NCI-H526 treated with DMSO at 0.1 percent for 48 hours (cell line): Measurements from ENCODE around the gene TIMM17A.
"Not testable (repeated sequence)": the region's sequence is repeated elsewhere in the genome, so short reads cannot be mapped to it uniquely, and the experiment has no call there.

ENCODE experiments used
- DNase-seq: peaks from one replicate; lab custom pipeline; 2025; lab: John Stamatoyannopoulos, UW

Gene TIMM17A

DNA sequence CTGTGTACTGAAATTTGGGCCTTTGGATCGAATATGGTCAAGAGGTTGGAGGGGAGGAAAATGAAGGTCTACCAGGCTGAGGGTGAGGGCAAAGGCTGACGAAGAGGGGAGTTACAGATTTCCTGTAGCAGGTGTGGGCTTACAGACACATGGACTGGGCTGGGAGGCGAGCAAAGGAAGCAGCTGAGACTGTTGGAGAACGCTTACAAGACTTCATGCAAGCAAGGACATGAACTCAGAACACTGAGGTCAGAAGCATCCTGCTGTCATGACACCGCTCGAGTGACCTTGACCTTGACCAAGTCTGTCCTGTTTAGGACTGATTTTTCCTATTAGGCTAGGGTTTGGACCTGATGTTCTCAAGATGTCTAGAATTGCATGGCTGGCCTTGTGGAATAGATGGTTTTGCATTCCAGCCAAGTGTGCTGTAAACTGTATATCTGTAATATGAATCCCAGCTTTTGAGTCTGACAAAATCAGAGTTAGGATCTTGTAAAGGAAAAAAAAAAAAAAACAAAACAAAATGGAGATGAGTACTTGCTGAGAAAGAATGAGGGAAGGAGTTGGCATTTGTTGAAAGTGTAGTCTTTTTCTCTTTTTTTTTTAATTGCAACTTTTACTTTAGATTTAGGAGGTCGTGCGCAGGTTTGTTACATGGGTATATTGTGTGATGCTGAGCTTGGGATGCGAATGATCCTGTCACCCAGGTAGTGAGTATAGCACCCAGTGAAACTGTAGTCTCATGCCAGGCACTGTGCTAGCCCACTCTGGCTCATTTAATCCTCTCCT lies 60.9 kb downstream of the TIMM17A start:
- no peak for DNase-seq

DNA sequence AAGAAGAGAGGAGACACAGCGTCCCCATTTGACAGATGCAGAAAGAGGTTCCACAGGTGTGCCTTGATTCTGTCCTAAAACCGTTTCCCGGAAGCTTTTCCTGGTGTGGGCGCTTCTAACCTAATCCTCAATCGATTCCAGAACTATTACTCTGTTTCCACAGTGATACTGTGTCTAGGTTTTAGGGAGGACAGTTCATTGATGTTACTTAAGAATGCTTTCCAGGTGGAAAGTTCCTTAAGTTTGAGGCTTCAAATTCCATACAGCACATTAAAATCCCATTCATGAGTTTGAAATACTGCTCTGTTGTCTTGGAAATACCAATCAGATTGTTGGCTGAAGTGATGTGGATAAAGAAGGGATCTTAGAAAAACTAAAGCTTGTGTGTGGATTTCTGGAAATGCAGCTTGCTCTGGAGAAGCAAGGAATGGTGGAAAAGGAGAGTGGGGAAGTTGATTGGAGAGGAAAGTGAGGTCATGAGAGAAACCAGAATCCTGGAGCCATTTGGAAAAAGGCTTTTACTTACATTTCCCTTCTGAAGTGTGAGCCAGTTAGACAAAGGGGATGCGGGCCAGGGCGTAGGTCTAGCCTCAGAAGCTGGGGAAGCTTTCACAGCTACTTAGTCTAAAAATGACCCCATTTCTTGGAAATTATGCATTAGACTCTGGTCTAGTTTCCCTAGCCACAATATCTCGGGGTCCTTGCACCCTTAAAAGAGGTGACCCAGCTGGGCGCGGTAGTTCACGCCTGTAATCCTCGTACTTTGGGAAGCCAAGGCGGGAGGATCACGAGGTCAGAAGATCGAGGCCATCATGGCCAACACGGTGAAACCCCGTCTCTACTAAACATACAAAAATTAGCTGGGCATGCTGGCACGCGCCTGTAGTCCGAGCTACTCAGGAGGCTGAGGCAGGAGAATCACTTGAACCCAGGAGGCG lies 61.8 kb downstream of the TIMM17A start:
- no peak for DNase-seq

DNA sequence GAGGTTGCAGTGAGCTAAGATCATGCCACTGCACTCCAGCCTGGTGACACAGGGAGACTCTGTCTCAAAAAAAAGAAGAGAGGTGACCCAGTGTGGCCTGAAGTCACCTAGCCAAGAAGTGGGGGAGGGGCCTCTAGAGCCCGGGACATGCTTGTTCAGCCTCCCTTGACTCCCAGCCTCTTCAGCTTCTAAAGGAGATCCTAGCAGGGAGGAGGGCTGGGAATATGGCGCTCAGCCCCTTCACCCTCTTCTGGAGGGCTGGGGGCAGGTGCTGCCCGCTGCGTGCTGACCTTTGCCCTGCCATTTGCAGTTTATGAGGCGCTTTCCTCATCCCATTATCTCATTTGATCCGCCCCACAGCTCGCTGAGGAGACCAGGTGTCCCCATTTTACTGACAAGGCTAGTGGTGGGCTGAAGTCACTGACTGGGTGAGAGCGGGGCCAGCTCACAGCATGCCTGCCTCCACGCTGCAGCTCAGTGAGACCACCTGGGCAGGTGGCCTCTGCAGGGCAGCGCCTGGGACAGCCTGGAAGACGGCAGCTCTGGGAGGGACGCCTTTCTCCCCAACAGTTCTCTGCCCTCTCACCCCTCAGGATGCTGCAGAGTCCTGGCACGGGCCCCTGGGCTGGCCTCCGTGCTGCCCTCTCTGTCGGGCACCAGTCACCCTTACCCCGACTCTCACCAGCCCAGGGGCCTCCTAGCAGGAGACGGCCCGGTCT lies 62.6 kb downstream of the TIMM17A start:
- DNase-seq = no peak

GRCh38 chr1:202018468-202019234 lies 63.3 kb downstream of the TIMM17A start:
- DNase-seq = peak; percentile 78

DNA sequence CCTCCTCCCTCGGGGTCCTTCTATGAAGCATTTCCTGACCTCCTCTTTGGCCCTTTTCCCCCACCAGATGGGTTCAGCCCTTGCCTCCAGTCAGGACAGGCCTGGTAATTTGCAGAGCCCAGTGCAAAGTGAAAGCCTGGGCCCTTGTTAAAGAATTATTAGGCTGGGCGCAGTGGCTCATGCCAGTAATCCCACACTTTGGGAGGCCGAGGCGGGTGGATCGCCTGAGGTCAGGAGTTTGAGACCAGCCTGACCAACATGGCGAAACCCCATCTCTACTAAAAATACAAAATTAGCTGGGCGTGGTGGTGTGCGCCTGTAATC lies 63.9 kb downstream of the TIMM17A start:
- DNase-seq = not testable (repeated sequence)
